Measurements from ENCODE around the gene DNM3.

GRCh38 chr1:172410027-172410426 lies 568.7 kb downstream of the DNM3 start:
- TF ChIP-seq PHF8 (IDR thresholded peaks at IDR 0.05; ENCODE audit: borderline replicate concordance, low read length) (no peak), ETV5 (CRISPR knock-in tag; IDR thresholded peaks at IDR 0.05; ENCODE audit: low read depth) (no peak), CTCF (IDR thresholded peaks at IDR 0.05 in 2 of 3, conservative IDR thresholded peaks at IDR 0.05 in 1 of 3; ENCODE audit: insufficient read depth in 2 of 3, low read depth in 1 of 3, low read length in 3 of 3) (no peak), KDM4B (IDR thresholded peaks at IDR 0.05; ENCODE audit: borderline replicate concordance in 2 of 2, low read depth in 1 of 2) (no peak), ZNF24 (IDR thresholded peaks at IDR 0.05) (no peak), ZNF561 (CRISPR knock-in tag; conservative IDR thresholded peaks at IDR 0.05) (no peak), ZFP30 (CRISPR knock-in tag; IDR thresholded peaks at IDR 0.05; ENCODE audit: borderline replicate concordance) (no peak), CBX3 (IDR thresholded peaks at IDR 0.05; ENCODE audit: borderline replicate concordance in 1 of 2, low read length in 2 of 2) (no peak)
